SK-N-SH treated with all-trans-retinoic acid at 6 μM for 48 hours (cell line): ENCODE data around the gene ZC3H12C.
"Not testable (repeated sequence)": the region's sequence is repeated elsewhere in the genome, so short reads cannot be mapped to it uniquely, and the experiment has no call there.

ENCODE experiments used
- ATAC-seq: fragments of 200-7000 bp; cut with Tn5 transposase; 3 replicates; pipeline ENCODE4 v1.9.1; 2020; ENCODE audit warnings: mild to moderate bottlenecking, moderate library complexity
- ARNTL ChIP-seq: fragments of 450-650 bp; formaldehyde crosslinking; IDR thresholded peaks from 2 replicates; pipeline ENCODE4 v1.5.0; 2020; ENCODE audit warnings: low read depth, mild to moderate bottlenecking, moderate library complexity, borderline replicate concordance
- CSDC2 ChIP-seq: fragments of 250-450 bp; sonication (Bioruptor Pico); IDR thresholded peaks from 2 replicates; pipeline ENCODE4 v1.5.0; 2020; ENCODE audit warnings: mild to moderate bottlenecking, moderate library complexity
- CSRNP3 ChIP-seq: fragments of 250-450 bp; sonication (Bioruptor Pico); IDR thresholded peaks from 2 replicates; pipeline ENCODE4 v1.5.1; 2021; ENCODE audit warnings: mild to moderate bottlenecking, moderate library complexity
- ESRRG ChIP-seq: fragments of 250-450 bp; sonication (Bioruptor Pico); IDR thresholded peaks from 2 replicates; pipeline ENCODE4 v1.6.1; 2021; ENCODE audit warnings: mild to moderate bottlenecking
- GLIS3 ChIP-seq: fragments of 250-450 bp; sonication (Bioruptor Pico); IDR thresholded peaks from 2 replicates; pipeline ENCODE4 v1.5.0; 2020; ENCODE audit warnings: mild to moderate bottlenecking, moderate library complexity
- ISL1 ChIP-seq: fragments of 250-450 bp; sonication (Bioruptor Pico); IDR thresholded peaks from 2 replicates; pipeline ENCODE4 v2.1.2; 2022; ENCODE audit warnings: mild to moderate bottlenecking, moderate library complexity
- OSR1 ChIP-seq: fragments of 250-450 bp; sonication (Bioruptor Pico); IDR thresholded peaks from 2 replicates; pipeline ENCODE4 v1.8.0; 2022; ENCODE audit warnings: moderate library complexity, mild to moderate bottlenecking, inconsistent platforms
- PATZ1 ChIP-seq: fragments of 250-450 bp; sonication (Bioruptor Pico); IDR thresholded peaks from 2 replicates; pipeline ENCODE4 v1.8.0; 2020; ENCODE audit warnings: mild to moderate bottlenecking, moderate library complexity, borderline replicate concordance
- POU6F1 ChIP-seq: fragments of 250-450 bp; sonication (Bioruptor Pico); IDR thresholded peaks from 2 replicates; pipeline ENCODE4 v1.8.0; 2021; ENCODE audit warnings: low read depth, mild to moderate bottlenecking, moderate library complexity, borderline replicate concordance
- SNAI2 ChIP-seq: fragments of 250-450 bp; sonication (Bioruptor Pico); IDR thresholded peaks from 2 replicates; pipeline ENCODE4 v1.5.0; 2020; ENCODE audit warnings: mild to moderate bottlenecking, moderate library complexity
- TCF4 ChIP-seq: fragments of 250-450 bp; sonication (Bioruptor Pico); IDR thresholded peaks from 2 replicates; pipeline ENCODE4 v1.8.0; 2021; ENCODE audit warnings: mild to moderate bottlenecking, moderate library complexity, borderline replicate concordance
- TOX ChIP-seq: fragments of 250-450 bp; sonication (Bioruptor Pico); IDR thresholded peaks from 2 replicates; pipeline ENCODE4 v1.8.0; 2021; ENCODE audit warnings: mild to moderate bottlenecking, moderate library complexity, borderline replicate concordance
- ZC3H10 ChIP-seq: fragments of 250-450 bp; sonication (Bioruptor Pico); IDR thresholded peaks from 2 replicates; pipeline ENCODE4 v1.5.1; 2021; ENCODE audit warnings: mild to moderate bottlenecking, moderate library complexity
- ZFP30 ChIP-seq: fragments of 450-650 bp; formaldehyde crosslinking; IDR thresholded peaks from 2 replicates; pipeline ENCODE4 v1.5.0; 2022; ENCODE audit warnings: mild to moderate bottlenecking, moderate library complexity
- ZNF565 ChIP-seq: fragments of 450-650 bp; formaldehyde crosslinking; conservative IDR thresholded peaks from 2 replicates; pipeline ENCODE4 v1.5.0; 2020; ENCODE audit warnings: low read depth, mild to moderate bottlenecking, moderate library complexity
- ZNF70 ChIP-seq: fragments of 450-650 bp; formaldehyde crosslinking; IDR thresholded peaks from 2 replicates; pipeline ENCODE4 v1.5.0; 2020; ENCODE audit warnings: mild to moderate bottlenecking, moderate library complexity
- ZNF8 ChIP-seq: fragments of 450-650 bp; formaldehyde crosslinking; IDR thresholded peaks from 2 replicates; pipeline ENCODE4 v1.5.0; 2020; ENCODE audit warnings: mild to moderate bottlenecking, moderate library complexity
- TF ChIP-seq, protein P1 (sequence below): fragments of 250-450 bp; sonication (Bioruptor Pico); IDR thresholded peaks from 2 replicates; pipeline ENCODE4 v1.5.0; 2020; ENCODE audit warnings: mild to moderate bottlenecking, moderate library complexity

Gene ZC3H12C

DNA sequence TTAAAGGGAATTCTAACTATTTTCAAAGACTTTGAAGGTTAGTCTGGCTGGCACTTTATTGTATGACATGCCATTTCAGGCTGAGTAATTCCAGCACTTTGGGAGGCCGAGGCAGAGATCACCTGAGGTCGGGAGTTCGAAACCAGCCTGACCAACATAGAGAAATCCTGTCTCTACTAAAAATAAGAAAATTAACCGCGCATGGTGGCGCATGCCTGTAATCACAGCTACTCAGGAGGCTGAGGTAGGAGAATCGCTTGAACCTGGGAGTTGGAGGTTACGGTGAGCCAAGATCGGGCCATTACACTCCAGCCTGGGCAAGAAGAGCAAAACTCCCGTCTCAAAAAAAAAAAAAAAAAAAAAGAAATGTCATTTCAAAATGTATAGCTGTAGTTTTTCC, 107.6 kb downstream of the ZC3H12C start (continued):
- TF ChIP-seq ZNF70 (CRISPR knock-in tag) (no peak), CSRNP3 (CRISPR knock-in tag) (no peak), CSDC2 (CRISPR knock-in tag) (no peak), OSR1 (CRISPR knock-in tag) (no peak), ZC3H10 (CRISPR knock-in tag) (no peak), TOX (CRISPR knock-in tag) (no peak), TCF4 (CRISPR knock-in tag) (no peak), POU6F1 (CRISPR knock-in tag) (no peak), ESRRG (CRISPR knock-in tag) (no peak), ZNF8 (no peak), ISL1 (CRISPR knock-in tag) (no peak)
- TF ChIP-seq, all 23 proteins: peak for 0

GRCh38 chr11:110207123-110207522, 113.9 kb downstream of the ZC3H12C start:
- ATAC-seq: no peak

DNA sequence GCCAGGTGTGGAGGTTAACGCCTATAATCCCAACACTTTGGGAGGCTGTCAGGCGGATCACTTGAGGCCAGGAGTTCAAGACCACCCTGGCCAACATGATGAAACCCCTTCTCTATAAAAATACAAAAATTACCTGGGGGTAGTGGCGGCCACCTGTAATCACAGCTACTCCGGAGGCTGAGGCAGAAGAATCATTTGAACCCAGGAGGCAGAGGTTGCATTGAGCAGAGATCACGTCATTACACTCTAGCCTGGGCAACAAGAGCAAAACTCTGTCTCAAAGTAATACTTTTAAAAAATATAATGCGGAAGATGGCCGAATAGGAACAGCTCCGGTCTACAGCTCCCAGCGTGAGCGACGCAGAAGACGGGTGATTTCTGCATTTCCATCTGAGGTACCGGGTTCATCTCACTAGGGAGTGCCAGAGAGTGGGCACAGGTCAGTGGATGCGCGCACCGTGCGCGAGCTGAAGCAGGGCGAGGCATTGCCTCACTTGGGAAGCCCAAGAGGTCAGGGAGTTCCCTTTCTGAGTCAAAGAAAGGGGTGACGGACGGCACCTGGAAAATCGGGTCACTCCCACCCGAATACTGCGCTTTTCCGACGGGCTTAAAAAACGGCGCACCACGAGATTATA, 115.6 kb downstream of the ZC3H12C start:
- ATAC-seq: not testable (repeated sequence)

More at GRCh38 chr11:110207123-110207522, 113.9 kb downstream of the ZC3H12C start:
- TF ChIP-seq SNAI2 (no peak), ARNTL (CRISPR knock-in tag) (no peak), ZC3H10 (CRISPR knock-in tag) (no peak), ZNF565 (no peak), ZNF8 (no peak), OSR1 (CRISPR knock-in tag) (no peak), POU6F1 (CRISPR knock-in tag) (no peak), GLIS3 (CRISPR knock-in tag) (no peak)
- TF ChIP-seq, protein P1, sequence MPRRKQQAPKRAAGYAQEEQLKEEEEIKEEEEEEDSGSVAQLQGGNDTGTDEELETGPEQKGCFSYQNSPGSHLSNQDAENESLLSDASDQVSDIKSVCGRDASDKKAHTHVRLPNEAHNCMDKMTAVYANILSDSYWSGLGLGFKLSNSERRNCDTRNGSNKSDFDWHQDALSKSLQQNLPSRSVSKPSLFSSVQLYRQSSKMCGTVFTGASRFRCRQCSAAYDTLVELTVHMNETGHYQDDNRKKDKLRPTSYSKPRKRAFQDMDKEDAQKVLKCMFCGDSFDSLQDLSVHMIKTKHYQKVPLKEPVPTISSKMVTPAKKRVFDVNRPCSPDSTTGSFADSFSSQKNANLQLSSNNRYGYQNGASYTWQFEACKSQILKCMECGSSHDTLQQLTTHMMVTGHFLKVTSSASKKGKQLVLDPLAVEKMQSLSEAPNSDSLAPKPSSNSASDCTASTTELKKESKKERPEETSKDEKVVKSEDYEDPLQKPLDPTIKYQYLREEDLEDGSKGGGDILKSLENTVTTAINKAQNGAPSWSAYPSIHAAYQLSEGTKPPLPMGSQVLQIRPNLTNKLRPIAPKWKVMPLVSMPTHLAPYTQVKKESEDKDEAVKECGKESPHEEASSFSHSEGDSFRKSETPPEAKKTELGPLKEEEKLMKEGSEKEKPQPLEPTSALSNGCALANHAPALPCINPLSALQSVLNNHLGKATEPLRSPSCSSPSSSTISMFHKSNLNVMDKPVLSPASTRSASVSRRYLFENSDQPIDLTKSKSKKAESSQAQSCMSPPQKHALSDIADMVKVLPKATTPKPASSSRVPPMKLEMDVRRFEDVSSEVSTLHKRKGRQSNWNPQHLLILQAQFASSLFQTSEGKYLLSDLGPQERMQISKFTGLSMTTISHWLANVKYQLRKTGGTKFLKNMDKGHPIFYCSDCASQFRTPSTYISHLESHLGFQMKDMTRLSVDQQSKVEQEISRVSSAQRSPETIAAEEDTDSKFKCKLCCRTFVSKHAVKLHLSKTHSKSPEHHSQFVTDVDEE (CRISPR knock-in tag): no peak
- TF ChIP-seq, all 23 proteins: peak for 0

- ATAC-seq: not testable (repeated sequence)
These were observed 116.1 kb downstream of the ZC3H12C start for GRCh38 chr11:110209313-110209694.

DNA sequence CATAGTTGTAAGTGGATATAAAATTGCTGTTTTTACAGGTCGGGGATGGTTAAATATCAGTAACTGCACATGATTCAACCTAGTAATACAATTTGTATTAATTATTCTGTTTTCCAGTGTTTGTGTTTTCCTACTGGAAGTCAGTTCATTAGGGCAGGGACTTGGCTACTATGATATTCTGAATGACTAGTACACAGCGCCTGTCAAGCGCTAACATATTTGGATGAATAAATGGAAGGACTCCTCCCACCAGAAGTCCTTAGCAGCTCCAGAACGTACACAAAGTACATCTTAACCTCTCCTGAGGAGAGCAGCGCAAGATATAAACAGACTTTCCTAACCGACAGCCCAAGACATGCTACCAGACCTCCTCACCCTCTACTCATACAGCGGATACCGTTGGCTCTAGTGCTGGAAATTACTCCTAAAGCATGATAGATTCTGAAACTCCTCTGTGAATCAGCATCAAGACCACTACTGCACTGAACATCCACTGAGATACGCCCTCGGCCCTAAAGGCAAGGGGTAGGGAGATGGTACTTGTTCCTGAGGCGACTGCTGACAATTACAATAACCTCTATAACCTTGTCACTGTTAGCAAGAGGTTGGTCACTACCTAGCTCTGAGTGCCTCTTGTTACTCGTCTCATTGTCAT, 124.2 kb downstream of the ZC3H12C start:
- ATAC-seq: no peak; the same call in 2 of the 3 replicates

More for the DNA sequence above, 124.2 kb downstream of the ZC3H12C start:
- TF ChIP-seq CSDC2 (CRISPR knock-in tag) (no peak), ZNF70 (CRISPR knock-in tag) (no peak), ISL1 (CRISPR knock-in tag) (no peak), ARNTL (CRISPR knock-in tag) (no peak), TCF4 (CRISPR knock-in tag) (no peak), OSR1 (CRISPR knock-in tag) (no peak), ZFP30 (CRISPR knock-in tag) (no peak), PATZ1 (CRISPR knock-in tag) (no peak), GLIS3 (CRISPR knock-in tag) (no peak)
